Activated CD4-positive, alpha-beta memory T cell treated with anti-CD3 and anti-CD28 coated beads, Interleukin-2, amount 10 ng/mL, durations not matched to agents 7 days and 5 days (primary cell): ENCODE data around the gene PSRC1. TPM values are rescaled to one million over a fixed set of nuclear protein-coding genes. Genes with fewer than 3 reads are reported as not detected.

Experiments
- CTCF ChIA-PET: fragments of 350-600 bp; sonication (Branson Sonifier 250); formaldehyde crosslinking; loops from one replicate; lab custom pipeline; 2021; ENCODE audit warnings: antibody characterized with exemption, inconsistent platforms; lab: Charles Lee
- POLR2A ChIA-PET: fragments of 350-600 bp; sonication (Branson Sonifier 250); formaldehyde crosslinking; loops from one replicate; lab custom pipeline; 2021; ENCODE audit warnings: antibody characterized with exemption; lab: Charles Lee
- DNase-seq: peaks from one replicate; pipeline ENCODE4 v3.0.0-alpha.2; 2020
- H3K27ac Mint-ChIP-seq: one replicate; pipeline ENCODE4 v1.8.0; 2021; ENCODE audit warnings: mild to moderate bottlenecking, mixed read lengths
- H3K27me3 Mint-ChIP-seq: one replicate; pipeline ENCODE4 v1.8.0; 2021; ENCODE audit warnings: mixed read lengths
- H3K36me3 Mint-ChIP-seq: one replicate; pipeline ENCODE4 v1.8.0; 2021; ENCODE audit warnings: low read depth, mixed read lengths
- H3K4me1 Mint-ChIP-seq: one replicate; pipeline ENCODE4 v1.8.0; 2021; ENCODE audit warnings: mixed read lengths
- H3K4me3 Mint-ChIP-seq: one replicate; pipeline ENCODE4 v1.8.0; 2021; ENCODE audit warnings: mild to moderate bottlenecking, mixed read lengths
- H3K9me3 Mint-ChIP-seq: one replicate; pipeline ENCODE4 v1.8.0; 2021; ENCODE audit warnings: mixed read lengths
- total RNA-seq, 2 experiments: library from RNA; stranded (reverse); gene quantifications; one replicate each; pipeline ENCODE4 v1.2.3, GENCODE V29; 2021

Gene PSRC1
- total RNA-seq, 2 experiments from 2014 or later = 27.0 to 28.7 TPM

DNA sequence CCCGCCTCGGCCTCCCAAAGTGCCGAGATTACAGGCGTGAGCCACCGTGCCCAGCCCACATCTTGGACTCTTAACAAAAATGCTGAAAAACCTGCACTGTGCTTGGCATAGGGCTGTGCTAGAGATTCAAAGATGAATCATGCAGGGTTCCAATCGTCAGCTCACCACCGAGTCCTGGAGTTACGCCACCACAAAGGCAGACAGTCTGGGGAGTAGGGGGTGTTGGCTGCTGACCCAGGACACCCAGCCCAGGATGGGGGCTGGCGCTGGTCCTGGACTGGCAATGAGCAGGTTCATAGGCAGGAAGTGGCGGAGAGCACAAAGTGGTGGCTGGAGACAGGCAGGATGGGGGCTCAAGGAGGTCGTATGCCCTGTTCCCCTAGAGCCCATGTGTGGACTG is 16.0 kb downstream of the PSRC1 start:
- DNase-seq = no peak
- POLR2A ChIA-PET = interaction anchor here (1.1 kb wide), 1 partner anchor 132 kb away, joined by 4 read pairs; no protein-coding TSS in a partner anchor
- no peaks in the 10 kb centered on the region for H3K36me3 Mint-ChIP-seq

GRCh38 chr1:109265741-109266330 is 17.1 kb downstream of the PSRC1 start:
- no peaks in the 10 kb centered on the region for H3K27me3 Mint-ChIP-seq
- H3K36me3 Mint-ChIP-seq = no peaks in the 10 kb centered on the region
- peaks cover 2% of the 10 kb centered on the region for H3K4me1 Mint-ChIP-seq
- POLR2A ChIA-PET = no interaction called here
- H3K27ac Mint-ChIP-seq = no peak overlapping the region
- no peak overlapping the region for H3K4me3 Mint-ChIP-seq
- CTCF ChIA-PET = interaction anchor here (0.6 to 3.9 kb wide), 4 partner anchors 11 to 267 kb away, joined by 3 to 38 read pairs (median 16); partner anchors contain the start of gene SORT1
- H3K9me3 Mint-ChIP-seq = no peaks in the 10 kb centered on the region
- DNase-seq = no peak

More for the DNA sequence above, 16.0 kb downstream of the PSRC1 start:
- no peak overlapping the region for H3K4me3 Mint-ChIP-seq
- no peak overlapping the region for H3K27ac Mint-ChIP-seq
- H3K27me3 Mint-ChIP-seq = no peaks in the 10 kb centered on the region
- H3K4me1 Mint-ChIP-seq = peaks cover 2% of the 10 kb centered on the region
- H3K9me3 Mint-ChIP-seq = no peaks in the 10 kb centered on the region
- CTCF ChIA-PET = interaction anchor here (2.5 to 3.9 kb wide), 3 partner anchors 10 to 266 kb away, joined by 10 to 38 read pairs (median 22); partner anchors contain the start of gene SORT1

- Mint-ChIP-seq H3K27ac (no peak overlapping the region), H3K9me3 (no peaks in the 10 kb centered on the region), H3K4me1 (peaks cover 2% of the 10 kb centered on the region), H3K27me3 (no peaks in the 10 kb centered on the region), H3K4me3 (no peak overlapping the region), H3K36me3 (no peaks in the 10 kb centered on the region)
- CTCF ChIA-PET = interaction anchor here (1.3 to 3.9 kb wide), 6 partner anchors 12 to 268 kb away, joined by 3 to 38 read pairs (median 9); partner anchors contain the start of genes PSRC1 and SORT1
- no peak for DNase-seq
- POLR2A ChIA-PET = no interaction called here
Measured at GRCh38 chr1:109265016-109265415, 17.9 kb downstream of the PSRC1 start.

DNA sequence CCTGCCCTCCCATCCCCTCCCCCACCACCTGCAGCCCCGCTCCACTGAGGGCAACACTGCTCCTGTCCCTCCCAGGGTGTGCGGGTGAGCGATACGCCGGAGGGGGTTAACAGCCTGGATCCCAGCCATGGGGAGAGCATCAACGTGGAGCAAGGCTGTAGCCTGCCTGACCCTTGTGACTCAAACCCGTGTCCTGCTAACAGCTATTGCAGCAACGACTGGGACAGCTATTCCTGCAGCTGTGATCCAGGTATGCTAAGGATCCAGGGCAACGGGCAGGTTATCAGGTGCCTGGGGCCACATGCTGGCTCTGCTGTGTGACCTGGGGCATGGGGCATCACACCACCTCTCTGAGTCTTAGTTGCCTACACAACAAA is 18.6 kb downstream of the PSRC1 start:
- no peaks in the 10 kb centered on the region for H3K27me3 Mint-ChIP-seq
- H3K9me3 Mint-ChIP-seq = no peaks in the 10 kb centered on the region
- H3K4me1 Mint-ChIP-seq = peaks cover 2% of the 10 kb centered on the region
- H3K4me3 Mint-ChIP-seq = no peak overlapping the region
- no peaks in the 10 kb centered on the region for H3K36me3 Mint-ChIP-seq
- no peak overlapping the region for H3K27ac Mint-ChIP-seq
- CTCF ChIA-PET = interaction anchor here (0.7 to 3.9 kb wide), 13 partner anchors 11 to 268 kb away, joined by 3 to 38 read pairs (median 4); partner anchors contain the start of genes PSRC1 and SORT1
- no peak for DNase-seq
- POLR2A ChIA-PET = interaction anchor here (0.9 kb wide), 1 partner anchor 135 kb away, joined by 3 read pairs; no protein-coding TSS in a partner anchor

DNA sequence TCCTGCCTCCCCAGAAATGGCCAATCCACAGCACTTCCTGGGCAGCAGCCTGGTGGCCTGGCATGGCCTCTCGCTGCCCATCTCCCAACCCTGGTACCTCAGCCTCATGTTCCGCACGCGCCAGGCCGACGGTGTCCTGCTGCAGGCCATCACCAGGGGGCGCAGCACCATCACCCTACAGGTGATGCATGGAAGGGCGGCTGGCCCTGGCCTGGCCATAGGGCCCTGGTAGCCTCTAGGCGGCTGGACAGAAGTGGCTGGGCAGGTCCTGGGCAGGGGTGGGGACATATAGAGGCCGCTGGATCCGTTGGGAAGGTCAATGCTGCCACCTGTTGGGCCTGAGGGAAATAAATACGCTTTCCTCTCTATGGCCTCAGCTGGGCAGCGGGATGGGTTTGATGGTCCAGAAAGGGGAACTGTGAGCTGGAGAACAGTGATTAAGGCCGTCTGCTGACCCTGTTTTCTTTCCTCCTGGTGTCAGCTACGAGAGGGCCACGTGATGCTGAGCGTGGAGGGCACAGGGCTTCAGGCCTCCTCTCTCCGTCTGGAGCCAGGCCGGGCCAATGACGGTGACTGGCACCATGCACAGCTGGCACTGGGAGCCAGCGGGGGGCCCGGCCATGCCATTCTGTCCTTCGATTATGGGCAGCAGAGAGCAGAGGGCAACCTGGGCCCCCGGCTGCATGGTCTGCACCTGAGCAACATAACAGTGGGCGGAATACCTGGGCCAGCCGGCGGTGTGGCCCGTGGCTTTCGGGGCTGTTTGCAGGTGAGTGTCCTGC is 19.2 kb downstream of the PSRC1 start:
- H3K4me3 Mint-ChIP-seq = no peak overlapping the region
- H3K27me3 Mint-ChIP-seq = no peaks in the 10 kb centered on the region
- peak; percentile 79 for DNase-seq
- H3K9me3 Mint-ChIP-seq = no peaks in the 10 kb centered on the region
- POLR2A ChIA-PET = interaction anchor here (0.9 kb wide), 1 partner anchor 135 kb away, joined by 3 read pairs; no protein-coding TSS in a partner anchor
- H3K27ac Mint-ChIP-seq = no peak overlapping the region
- CTCF ChIA-PET = interaction anchor here (0.7 to 3.9 kb wide), 12 partner anchors 10 to 269 kb away, joined by 3 to 38 read pairs (median 4); partner anchors contain the start of genes PSRC1 and SORT1
- no peaks in the 10 kb centered on the region for H3K36me3 Mint-ChIP-seq
- peaks cover 2% of the 10 kb centered on the region for H3K4me1 Mint-ChIP-seq

DNA sequence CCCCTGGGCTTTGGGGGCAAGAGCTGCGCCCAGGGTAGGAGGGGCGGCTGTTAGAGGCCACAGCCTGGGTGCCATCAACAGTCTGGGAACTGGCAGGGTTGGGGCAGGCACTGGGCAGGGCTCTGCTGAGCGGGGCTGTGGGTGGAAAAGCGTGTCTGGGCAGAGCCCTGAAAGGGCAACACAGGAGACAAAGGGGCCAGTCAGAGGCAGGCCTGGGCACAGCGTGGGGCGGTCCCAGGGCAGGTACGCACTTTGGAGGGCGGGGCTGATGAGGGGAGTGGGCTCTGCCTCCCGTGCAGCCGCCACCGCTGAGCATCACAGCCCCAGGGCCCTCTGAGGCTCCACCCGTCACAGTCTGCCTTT is 19.7 kb downstream of the PSRC1 start:
- ChIA-PET CTCF (interaction anchor here (0.7 to 3.9 kb wide), 8 partner anchors 10 to 269 kb away, joined by 3 to 38 read pairs (median 5); partner anchors contain the start of gene SORT1), POLR2A (interaction anchor here (0.7 kb wide), 1 partner anchor 269 kb away, joined by 3 read pairs; no protein-coding TSS in a partner anchor)
- Mint-ChIP-seq H3K4me1 (peaks cover 2% of the 10 kb centered on the region), H3K4me3 (no peak overlapping the region), H3K9me3 (no peaks in the 10 kb centered on the region), H3K27me3 (no peaks in the 10 kb centered on the region), H3K36me3 (no peaks in the 10 kb centered on the region), H3K27ac (no peak overlapping the region)
- DNase-seq = no peak

DNA sequence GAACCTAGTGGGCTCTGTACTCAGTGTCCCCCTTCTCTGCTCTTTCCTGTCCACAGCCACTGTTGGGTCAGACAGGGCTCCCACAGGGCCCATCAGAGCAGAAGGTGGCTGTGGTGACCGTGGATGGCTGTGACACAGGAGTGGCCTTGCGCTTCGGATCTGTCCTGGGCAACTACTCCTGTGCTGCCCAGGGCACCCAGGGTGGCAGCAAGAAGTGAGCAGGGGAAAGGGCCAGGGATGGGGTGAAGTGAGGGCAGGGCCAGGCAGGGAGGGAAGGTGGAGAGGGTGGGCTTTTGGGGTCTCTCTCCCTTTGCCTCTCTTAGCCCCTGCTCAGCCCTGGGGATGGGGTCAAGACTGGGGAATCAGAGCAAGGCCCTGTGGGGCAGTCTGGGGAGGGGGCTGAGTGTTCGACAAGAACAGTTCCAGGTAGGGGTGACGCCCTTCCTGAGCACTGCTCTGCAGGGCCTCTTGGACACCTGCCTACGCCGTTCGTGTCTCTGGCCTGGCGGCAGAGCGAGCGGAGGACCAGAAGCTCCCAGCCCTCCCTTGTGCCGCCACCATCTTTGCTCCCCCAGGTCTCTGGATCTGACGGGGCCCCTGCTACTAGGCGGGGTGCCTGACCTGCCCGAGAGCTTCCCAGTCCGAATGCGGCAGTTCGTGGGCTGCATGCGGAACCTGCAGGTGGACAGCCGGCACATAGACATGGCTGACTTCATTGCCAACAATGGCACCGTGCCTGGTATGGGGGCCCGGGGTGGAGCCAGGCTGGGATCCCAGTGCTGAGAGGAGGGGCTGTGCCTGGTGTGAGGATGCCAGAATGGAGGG is 20.5 kb downstream of the PSRC1 start:
- Mint-ChIP-seq H3K9me3 (no peaks in the 10 kb centered on the region), H3K27me3 (no peaks in the 10 kb centered on the region), H3K4me1 (peaks cover 2% of the 10 kb centered on the region), H3K4me3 (no peak overlapping the region), H3K27ac (no peak overlapping the region), H3K36me3 (no peaks in the 10 kb centered on the region)
- ChIA-PET POLR2A (interaction anchor here (0.7 kb wide), 1 partner anchor 270 kb away, joined by 3 read pairs; no protein-coding TSS in a partner anchor), CTCF (interaction anchor here (0.7 to 2.5 kb wide), 4 partner anchors 55 to 270 kb away, joined by 3 to 8 read pairs (median 5); partner anchors contain the start of gene SORT1)
- no peak for DNase-seq

- ChIA-PET POLR2A (no interaction called here), CTCF (interaction anchor here (0.8 to 2.5 kb wide), 2 partner anchors 233 to 271 kb away, joined by 3 to 8 read pairs; partner anchors contain the start of gene CYB561D1)
- H3K4me1 Mint-ChIP-seq = peaks cover 2% of the 10 kb centered on the region
Measured at GRCh38 chr1:109261578-109261977, 21.4 kb downstream of the PSRC1 start.

GRCh38 chr1:109261006-109261405 is 21.9 kb downstream of the PSRC1 start:
- CTCF ChIA-PET = interaction anchor here (0.8 to 2.5 kb wide), 2 partner anchors 233 to 271 kb away, joined by 3 to 8 read pairs; partner anchors contain the start of gene CYB561D1
- DNase-seq = no peak
- peaks cover 2% of the 10 kb centered on the region for H3K27me3 Mint-ChIP-seq
- H3K4me1 Mint-ChIP-seq = peaks cover 2% of the 10 kb centered on the region
- no peak overlapping the region for H3K27ac Mint-ChIP-seq
- no peaks in the 10 kb centered on the region for H3K9me3 Mint-ChIP-seq
- no peaks in the 10 kb centered on the region for H3K36me3 Mint-ChIP-seq
- POLR2A ChIA-PET = no interaction called here
- H3K4me3 Mint-ChIP-seq = no peak overlapping the region

More at GRCh38 chr1:109261578-109261977, 21.4 kb downstream of the PSRC1 start:
- Mint-ChIP-seq H3K9me3 (no peaks in the 10 kb centered on the region), H3K36me3 (no peaks in the 10 kb centered on the region), H3K27ac (no peak overlapping the region), H3K27me3 (no peaks in the 10 kb centered on the region), H3K4me3 (no peak overlapping the region)
- DNase-seq = no peak

DNA sequence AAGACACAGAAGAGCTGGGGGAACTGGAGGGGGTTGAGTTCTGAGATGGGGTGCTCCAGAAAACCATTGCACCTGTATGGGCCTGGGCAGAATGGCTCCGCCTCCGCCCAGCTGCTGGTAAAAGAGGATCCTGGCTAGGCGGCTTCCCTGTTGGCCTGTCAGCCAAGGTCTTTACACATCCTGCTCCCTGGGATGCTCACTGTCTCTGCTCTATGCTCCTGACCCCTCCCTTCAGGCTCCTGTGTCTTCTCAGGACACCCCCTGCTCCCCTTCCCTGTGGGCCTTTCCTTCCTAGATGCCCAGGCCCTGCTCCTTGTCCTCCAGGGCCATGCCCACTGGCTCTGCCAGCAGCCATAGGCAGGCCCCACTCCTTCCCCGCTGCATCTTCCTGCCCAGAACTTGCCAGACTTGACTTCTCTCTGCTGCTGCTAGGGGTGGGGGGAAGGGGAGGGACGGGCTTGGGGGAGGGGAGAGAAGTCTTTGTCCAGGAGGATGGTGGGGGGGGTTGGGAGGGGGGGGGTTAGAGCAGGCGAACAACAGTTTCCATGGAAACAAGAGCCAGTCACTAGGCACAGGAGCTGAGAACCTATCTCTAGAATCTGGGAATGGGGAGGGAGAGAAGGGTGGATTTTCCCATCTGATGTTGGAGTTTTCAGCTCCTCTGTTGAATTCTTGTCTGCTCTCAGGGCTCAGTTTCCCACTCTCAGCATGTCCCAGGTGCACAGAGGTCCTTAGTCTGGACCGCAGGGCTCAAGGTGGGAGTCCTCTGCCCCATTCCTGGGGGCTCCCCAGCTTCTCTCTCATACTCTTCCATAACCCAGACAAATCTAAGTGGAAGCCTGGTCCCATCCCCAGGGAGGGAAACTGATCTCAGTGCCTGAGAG is 23.0 kb downstream of the PSRC1 start:
- Mint-ChIP-seq H3K36me3 (no peaks in the 10 kb centered on the region), H3K9me3 (no peaks in the 10 kb centered on the region), H3K4me3 (no peak overlapping the region), H3K27ac (no peak overlapping the region), H3K4me1 (peaks cover 2% of the 10 kb centered on the region), H3K27me3 (peaks cover 3% of the 10 kb centered on the region)
- DNase-seq = no peak
- ChIA-PET POLR2A (interaction anchor here (0.9 kb wide), 1 partner anchor 23 kb away, joined by 3 read pairs; no protein-coding TSS in a partner anchor), CTCF (interaction anchor here (1.3 kb wide), 1 partner anchor 273 kb away, joined by 3 read pairs; no protein-coding TSS in a partner anchor)
